Right lobe of liver (tissue), 4 donors: ENCODE data around the gene ERC1.

ENCODE experiments used
- CTCF ChIP-seq, 4 donors: fragments of 200-600 bp in 3 of 4; fragments of 450-650 bp in 1 of 4; IDR thresholded peaks; one replicate each; pipeline versions ENCODE4 v1.5.1 to v1.8.0; 2016 to 2022; ENCODE audit warnings: antibody characterized with exemption in 4 of 4, mild to moderate bottlenecking in 2 of 4
- POLR2A ChIP-seq: fragments of 450-650 bp; IDR thresholded peaks from one replicate; pipeline ENCODE4 v1.6.1; 2017; ENCODE audit warnings: antibody characterized with exemption, mild to moderate bottlenecking
- donor health status: DM: no; HTN: no; CAD: no.
- donor health status: DM: no; HTN: no; CAD: no.
- donor health status: DM: no; HTN: yes; CAD: no.

GRCh38 chr12:1013618-1014489 is 22.8 kb downstream of the ERC1 start:
- TF ChIP-seq CTCF (IDR thresholded peaks at IDR 0.05), result no peak
- no peak for TF ChIP-seq POLR2A
